CD4-positive, alpha-beta T cell (primary cell): Measurements from ENCODE around the gene PODN. TPM values are rescaled to one million over a fixed set of nuclear protein-coding genes. Genes with fewer than 3 reads are reported as not detected.

Source experiments
- ATAC-seq: fragments of 200-7000 bp; cut with Tn5 transposase; one replicate; pipeline ENCODE4 v1.10.0; 2022; ENCODE audit warnings: mild to moderate bottlenecking; ENCODE audit not compliant: poor library complexity
- CTCF ChIA-PET: fragments of 350-600 bp; sonication (Branson Sonifier 250); formaldehyde crosslinking; loops from one replicate; lab custom pipeline; 2021; ENCODE audit warnings: antibody characterized with exemption, inconsistent platforms; lab: Charles Lee
- POLR2A ChIA-PET: fragments of 350-600 bp; sonication (Branson Sonifier 250); formaldehyde crosslinking; loops from one replicate; lab custom pipeline; 2021; ENCODE audit warnings: antibody characterized with exemption, inconsistent platforms; lab: Charles Lee
- DNase-seq, 14 experiments: peaks; one replicate each; pipeline ENCODE4 v3.0.0-alpha.2; 2013 to 2020; ENCODE audit warnings: mixed read lengths in 2 of 14
- H3K27ac ChIP-seq, 2 donors: one replicate each; pipeline versions ENCODE4 v1.5.1 to v1.7.0; 2013; ENCODE audit warnings: low read length in 2 of 2, low read depth in 1 of 2, mild to moderate bottlenecking in 1 of 2
- H3K27me3 ChIP-seq, 2 experiments: 1 replicate in 1 of 2; 2 replicates in 1 of 2; pipeline versions ENCODE4 v1.6.1 to v1.7.0; 2013; ENCODE audit warnings: low read length in 2 of 2, control low read depth in 1 of 2, mild to moderate bottlenecking in 1 of 2, moderate library complexity in 1 of 2; ENCODE audit not compliant: insufficient read depth in 2 of 2, control insufficient read depth in 1 of 2
- H3K36me3 ChIP-seq: one replicate; pipeline ENCODE4 v1.6.1; 2013; ENCODE audit warnings: low read length, control low read depth; ENCODE audit not compliant: insufficient read depth
- H3K4me1 ChIP-seq: one replicate; pipeline ENCODE4 v1.6.1; 2013; ENCODE audit warnings: low read length, control low read depth; ENCODE audit not compliant: insufficient read depth
- H3K4me3 ChIP-seq: one replicate; pipeline ENCODE4 v1.5.1; 2013; ENCODE audit warnings: mild to moderate bottlenecking, low read length, moderate library complexity
- H3K9me3 ChIP-seq, 2 experiments: 1 replicate in 1 of 2; 2 replicates in 1 of 2; pipeline versions ENCODE4 v1.6.1 to v1.7.0; 2013; ENCODE audit warnings: low read length in 2 of 2, mild to moderate bottlenecking in 2 of 2, control low read depth in 1 of 2, moderate library complexity in 1 of 2; ENCODE audit not compliant: control insufficient read depth in 1 of 2, insufficient read depth in 1 of 2
- H3K27ac Mint-ChIP-seq: one replicate; pipeline ENCODE4 v1.8.0; 2020; ENCODE audit warnings: mixed read lengths
- H3K27me3 Mint-ChIP-seq: one replicate; pipeline ENCODE4 v1.8.0; 2021; ENCODE audit warnings: mixed read lengths
- H3K36me3 Mint-ChIP-seq: one replicate; pipeline ENCODE4 v1.8.0; 2021; ENCODE audit warnings: low read depth, mixed read lengths
- H3K4me1 Mint-ChIP-seq: one replicate; pipeline ENCODE4 v1.8.0; 2021; ENCODE audit warnings: low read depth, mixed read lengths
- H3K4me3 Mint-ChIP-seq: one replicate; pipeline ENCODE4 v1.8.0; 2020; ENCODE audit warnings: mild to moderate bottlenecking, mixed read lengths
- H3K9me3 Mint-ChIP-seq: one replicate; pipeline ENCODE4 v1.8.0; 2020; ENCODE audit warnings: mixed read lengths
- CTCF ChIP-seq: fragments of 200-600 bp; IDR thresholded peaks from one replicate; pipeline ENCODE4 v1.8.0; 2022; ENCODE audit warnings: antibody characterized with exemption, mild to moderate bottlenecking
- intact Hi-C, 2 experiments: fragments of 100-400 bp; cut with DNase I in 1 of 2; cut with micrococcal nuclease in 1 of 2; formaldehyde crosslinking; loops; one replicate each; pipeline versions ENCODE4 v1.15.1 to v1.9.0; 2023 to 2025; cut with DNase I, micrococcal nuclease
- total RNA-seq, 174 experiments: library from RNA in 2 of 174; stranded (reverse) in 2 of 174; gene quantifications; one replicate each; pipeline ENCODE4 v1.2.3 and lab custom pipeline; 2021 to 2026

PODN gene
- total RNA-seq, 2 experiments from 2014 or later = not detected

- Mint-ChIP-seq H3K27ac (no peak overlapping the region), H3K4me3 (no peak overlapping the region), H3K36me3 (no peaks in the 10 kb centered on the region), H3K9me3 (no peaks in the 10 kb centered on the region), H3K27me3 (no peaks in the 10 kb centered on the region), H3K4me1 (no peaks in the 10 kb centered on the region)
- no peak for ATAC-seq
- Histone ChIP-seq H3K9me3 (peaks cover 0 to 5% of the 10 kb centered on the region in 2 experiments), H3K27ac (no peak overlapping the region), H3K27me3 (no peaks in the 10 kb centered on the region), H3K4me1 (no peaks in the 10 kb centered on the region), H3K36me3 (no peaks in the 10 kb centered on the region), H3K4me3 (no peak overlapping the region)
- ChIA-PET CTCF (no interaction called here), POLR2A (no interaction called here)
- no peak for TF ChIP-seq CTCF
- DNase-seq = no peak
- intact Hi-C loops = no loop called here
These were observed 30.8 kb downstream of the PODN start for GRCh38 chr1:53092659-53093450.

- no peaks in the 10 kb centered on the region for H3K9me3 Mint-ChIP-seq
- peaks cover 0 to 5% of the 10 kb centered on the region in 2 experiments for H3K9me3 ChIP-seq
- no peaks in the 10 kb centered on the region for H3K27me3 ChIP-seq
- H3K4me1 Mint-ChIP-seq = no peaks in the 10 kb centered on the region
- H3K27ac ChIP-seq = no peak overlapping the region
- no peaks in the 10 kb centered on the region for H3K36me3 Mint-ChIP-seq
- ATAC-seq (no peak), DNase-seq (no peak)
- intact Hi-C loops = no loop called here
- POLR2A ChIA-PET = no interaction called here
- CTCF ChIA-PET = no interaction called here
- TF ChIP-seq CTCF = no peak
- no peaks in the 10 kb centered on the region for H3K36me3 ChIP-seq
- H3K4me1 ChIP-seq = no peaks in the 10 kb centered on the region
- H3K4me3 ChIP-seq = no peak overlapping the region
- H3K27me3 Mint-ChIP-seq = no peaks in the 10 kb centered on the region
- H3K27ac Mint-ChIP-seq = no peak overlapping the region
- H3K4me3 Mint-ChIP-seq = no peak overlapping the region
These were observed 31.4 kb downstream of the PODN start for GRCh38 chr1:53093451-53093754.

- CTCF ChIA-PET = no interaction called here
- H3K27ac Mint-ChIP-seq = no peak overlapping the region
- H3K27me3 ChIP-seq = no peaks in the 10 kb centered on the region
- H3K27me3 Mint-ChIP-seq = no peaks in the 10 kb centered on the region
- DNase-seq (no peak), ATAC-seq (no peak)
- no peaks in the 10 kb centered on the region for H3K4me1 Mint-ChIP-seq
- H3K9me3 Mint-ChIP-seq = no peaks in the 10 kb centered on the region
- no peak overlapping the region for H3K4me3 ChIP-seq
- POLR2A ChIA-PET = no interaction called here
- H3K4me1 ChIP-seq = no peaks in the 10 kb centered on the region
- H3K4me3 Mint-ChIP-seq = no peak overlapping the region
- no peak overlapping the region for H3K27ac ChIP-seq
- intact Hi-C loops = no loop called here
- no peaks in the 10 kb centered on the region for H3K36me3 Mint-ChIP-seq
- H3K9me3 ChIP-seq = peaks cover 0 to 5% of the 10 kb centered on the region in 2 experiments
- no peaks in the 10 kb centered on the region for H3K36me3 ChIP-seq
- TF ChIP-seq CTCF = no peak
These were observed 31.9 kb downstream of the PODN start for GRCh38 chr1:53093778-53094532.
